HG03439 (cell line): Measurements from ENCODE around the gene NCBP3.

Source experiments
- ATAC-seq: cut with Tn5 transposase; IDR thresholded peaks from one replicate; pipeline ENCODE4 v1.9.1; 2021; ENCODE audit warnings: mild to moderate bottlenecking, moderate library complexity; ENCODE audit not compliant: unreplicated experiment

The NCBP3 gene

DNA sequence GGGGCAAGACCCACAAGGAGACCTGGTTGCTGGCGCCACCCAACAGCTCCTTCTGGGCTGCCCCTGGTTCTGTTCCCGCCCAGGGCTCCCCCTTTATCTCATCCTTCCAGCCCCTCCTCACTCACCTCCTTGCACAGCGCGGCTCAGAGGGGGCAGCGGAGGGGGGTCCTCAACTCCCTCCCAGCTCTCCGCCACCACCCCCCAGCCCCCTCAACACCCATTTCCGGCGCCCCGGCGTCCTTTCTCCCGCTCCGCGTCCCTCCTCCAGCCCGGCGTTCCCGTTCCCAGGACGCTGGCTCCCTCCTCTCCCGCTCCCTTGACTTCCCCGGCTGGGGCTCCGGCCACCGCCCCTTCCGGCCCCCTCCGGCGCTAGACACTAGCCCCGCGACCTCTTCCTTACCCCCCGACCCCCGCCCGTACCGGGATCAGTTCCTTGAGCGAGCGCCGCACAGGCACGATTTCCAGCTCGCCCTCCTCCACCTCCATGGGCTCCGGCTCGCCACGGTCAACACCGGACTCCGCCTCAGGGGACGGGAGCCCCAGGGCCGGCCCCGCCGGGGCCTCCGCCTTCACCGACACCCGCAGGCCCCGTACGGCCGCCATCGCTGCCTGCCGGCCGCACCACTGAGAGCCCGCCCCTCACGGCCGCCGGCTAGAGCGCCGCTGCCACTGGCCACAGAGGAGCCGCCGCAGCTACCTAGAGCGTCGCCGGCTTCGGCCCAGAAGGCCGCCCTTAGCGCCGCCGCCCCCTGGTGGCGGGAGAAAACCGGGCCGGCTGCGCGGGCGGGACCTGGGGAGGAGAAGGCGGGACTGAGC lies at the start of gene NCBP3:
Gene NCBP3 (minus strand): TSS at position 626 of the 816 bp plus-strand sequence. CDS start 23 bp downstream, at position 603.
- peak; percentile 96 for ATAC-seq

DNA sequence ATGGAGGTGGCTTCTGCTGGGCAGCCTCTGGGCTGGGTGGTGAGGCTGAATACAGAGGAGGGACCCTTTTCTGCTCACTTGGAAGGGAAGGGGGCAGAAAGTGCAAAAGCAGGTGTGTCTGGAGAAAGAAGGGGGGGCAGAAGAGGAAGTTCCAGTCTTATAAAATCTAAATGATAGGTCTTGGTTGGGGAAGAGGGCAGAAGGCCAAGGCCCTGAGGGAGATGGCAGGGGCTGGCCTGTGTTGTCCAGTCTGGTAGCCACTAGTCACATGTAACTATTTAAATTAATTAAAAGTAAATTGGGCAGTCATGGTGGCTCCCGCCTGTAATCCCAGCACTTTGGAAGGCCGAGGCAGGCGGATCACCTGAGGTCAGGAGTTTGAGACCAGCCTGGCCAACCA lies 49.3 kb upstream of the NCBP3 start:
- no peak for ATAC-seq

- ATAC-seq = no peak
These were observed 48.9 kb upstream of the NCBP3 start for GRCh38 chr17:3894911-3895343.

DNA sequence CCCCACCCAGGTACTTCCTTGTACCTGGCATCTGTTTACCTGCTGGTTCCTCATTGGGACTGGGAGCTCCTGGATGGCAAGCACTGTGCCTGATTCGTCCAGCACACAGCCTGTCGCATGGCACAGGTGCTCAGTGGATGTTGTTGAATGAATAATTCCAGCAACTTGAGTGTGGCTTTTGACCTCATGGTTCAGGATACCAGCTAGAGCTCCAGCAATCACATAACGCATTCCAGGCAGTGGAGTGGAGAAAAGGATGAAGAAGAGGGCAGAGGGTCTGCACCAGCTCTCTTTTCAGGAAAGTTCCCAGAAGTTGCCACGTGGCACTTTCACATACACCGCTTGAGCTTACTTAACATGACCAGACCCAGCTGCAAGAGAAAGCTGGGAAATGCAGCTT lies 48.1 kb upstream of the NCBP3 start:
- ATAC-seq = no peak

GRCh38 chr17:3893720-3894116 lies 47.7 kb upstream of the NCBP3 start:
- ATAC-seq = no peak

- ATAC-seq = peak; percentile 74
These were observed 47.1 kb upstream of the NCBP3 start, which contains the start of gene CAMKK1 for GRCh38 chr17:3893003-3893719. Gene CAMKK1 (minus strand): TSS chr17:3893053. CDS start chr17:3885687, 7,366 bp downstream.

DNA sequence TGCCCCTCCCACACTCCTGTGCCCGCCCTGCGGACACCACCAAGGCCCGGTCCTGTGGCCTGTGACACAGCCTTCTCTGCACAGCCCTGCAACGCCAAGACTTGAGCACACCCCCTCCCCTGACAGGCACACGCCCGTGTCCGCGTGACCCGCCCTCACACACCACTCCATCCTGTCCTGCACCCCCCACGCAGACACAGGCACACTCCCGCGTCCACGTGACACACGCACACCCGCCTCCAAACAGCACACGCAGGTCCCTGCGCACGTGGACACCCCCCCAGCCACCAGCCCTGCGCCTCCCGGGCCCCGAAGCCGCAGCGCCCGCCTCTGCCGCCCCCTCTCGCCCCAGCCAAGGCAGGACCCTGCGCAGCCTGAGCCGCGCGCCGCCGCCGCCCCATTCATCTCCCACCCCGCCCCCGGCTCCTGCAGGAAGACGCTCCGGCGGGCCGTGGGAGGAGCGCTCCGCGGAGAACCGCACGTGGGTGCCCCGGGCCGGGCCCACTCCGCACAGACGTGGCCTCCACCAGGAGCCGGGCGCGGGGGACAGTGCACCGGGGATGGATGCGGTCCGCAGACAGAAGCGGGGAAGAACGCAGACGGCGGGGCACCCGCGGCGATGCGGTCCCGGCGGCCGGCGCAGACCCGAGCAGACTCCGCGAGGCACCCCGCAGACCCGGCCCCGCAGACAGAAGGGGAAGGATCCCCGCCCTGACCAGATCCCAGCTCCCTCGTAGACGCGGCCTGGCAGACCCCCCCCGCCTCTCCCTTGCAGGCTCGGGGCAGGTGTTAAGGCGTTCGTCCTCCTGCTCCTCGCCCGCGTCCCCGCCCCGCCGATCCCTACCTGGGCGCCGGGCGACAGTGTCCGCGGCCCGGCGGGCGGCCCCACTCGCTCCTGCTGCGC lies 46.3 kb upstream of the NCBP3 start:
- peak; percentile 18 for ATAC-seq

- no peak for ATAC-seq
These were observed 45.6 kb upstream of the NCBP3 start for GRCh38 chr17:3891626-3892094.

- ATAC-seq = no peak
These were observed 44.8 kb upstream of the NCBP3 start for GRCh38 chr17:3890878-3891219.

DNA sequence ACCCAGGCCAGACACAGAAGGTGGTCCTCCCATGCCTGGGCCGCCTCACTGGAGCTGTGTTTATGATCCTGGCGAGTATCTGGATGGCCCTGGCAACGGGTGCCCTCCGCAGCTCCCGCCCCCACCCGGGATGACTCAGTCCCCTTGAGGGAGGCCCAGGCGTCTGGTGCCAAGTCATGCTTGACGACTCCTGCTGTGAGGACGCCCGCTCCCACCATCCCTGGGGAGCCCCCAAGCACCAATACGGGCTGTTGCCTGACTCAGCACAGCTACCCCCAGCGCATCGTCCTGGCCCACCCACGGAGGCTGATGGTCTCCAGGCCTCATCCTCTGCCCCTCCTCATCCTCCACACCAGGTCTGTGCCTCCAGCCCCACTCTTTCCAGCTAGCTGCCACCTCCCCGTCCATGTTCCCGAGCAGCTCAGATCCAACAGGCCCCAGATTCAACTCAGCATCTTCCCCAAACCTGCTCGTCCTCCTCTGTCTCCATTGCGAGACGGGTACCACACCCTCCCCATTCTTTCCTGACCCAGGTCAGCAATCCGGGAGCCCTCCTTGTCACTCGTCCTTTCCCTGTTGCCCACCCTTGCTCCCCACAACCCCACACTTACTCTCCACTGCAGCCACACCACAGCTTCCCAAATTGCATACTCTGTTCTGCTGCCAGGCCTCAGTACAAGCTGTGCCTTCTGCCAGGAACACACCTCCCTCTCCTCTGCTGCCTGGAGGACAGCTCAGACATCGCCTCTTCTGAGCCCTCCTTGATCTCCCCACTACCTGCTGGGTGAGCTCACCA lies 44.2 kb upstream of the NCBP3 start:
- no peak for ATAC-seq

DNA sequence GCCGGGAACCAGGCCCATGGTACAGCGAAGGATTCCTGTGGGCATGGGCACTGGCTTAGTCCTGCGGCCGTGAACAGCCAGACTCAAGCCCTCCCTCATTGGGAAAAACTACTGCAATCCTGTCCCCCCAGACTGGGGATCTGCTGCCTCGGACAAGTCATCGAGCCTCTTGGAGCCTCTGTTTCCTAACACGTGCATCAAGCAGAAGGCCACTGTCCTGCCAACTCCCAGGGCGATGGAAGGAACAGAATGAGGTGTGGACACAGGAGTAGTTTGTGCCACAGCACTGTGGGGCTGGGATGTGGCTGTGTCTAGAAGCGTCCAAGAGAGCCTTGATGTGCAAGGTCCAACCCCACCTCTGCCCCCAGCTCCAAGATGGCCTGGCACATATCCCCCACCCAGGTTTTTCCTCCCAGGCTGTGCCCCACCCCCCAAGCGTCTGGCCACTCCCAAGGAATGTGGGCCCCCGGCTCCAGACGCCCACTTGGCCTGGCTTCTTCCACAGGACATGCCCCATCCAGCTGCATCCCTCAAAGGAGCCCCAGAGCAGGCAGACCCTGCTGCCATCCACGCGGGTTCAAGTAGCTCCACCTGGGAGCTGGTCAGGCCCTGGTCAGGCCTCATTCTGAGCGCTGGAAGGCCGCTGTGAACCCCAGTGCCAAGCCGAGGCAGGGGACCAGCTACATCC lies 43.4 kb upstream of the NCBP3 start:
- no peak for ATAC-seq

GRCh38 chr17:3888343-3889171 lies 42.5 kb upstream of the NCBP3 start:
- no peak for ATAC-seq

DNA sequence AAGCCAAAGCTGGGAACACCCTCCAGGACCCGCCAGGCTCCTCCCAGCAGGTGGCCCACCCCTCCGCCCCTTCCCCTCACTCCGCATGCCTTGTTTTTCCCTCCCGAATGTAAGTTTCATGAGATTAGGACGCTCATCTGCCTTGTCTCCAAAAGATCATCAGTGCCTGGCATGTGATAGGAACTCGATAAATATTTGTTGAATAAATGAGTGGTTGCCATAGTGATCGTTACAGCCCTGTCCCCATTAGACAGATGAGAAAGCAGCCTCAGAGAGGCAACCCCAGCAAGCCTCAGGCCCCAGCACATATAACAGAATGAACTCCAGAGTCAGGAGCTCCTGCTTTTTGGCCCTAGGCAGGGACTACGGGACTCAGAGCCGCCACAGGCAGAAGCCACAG lies 41.8 kb upstream of the NCBP3 start:
- no peak for ATAC-seq

DNA sequence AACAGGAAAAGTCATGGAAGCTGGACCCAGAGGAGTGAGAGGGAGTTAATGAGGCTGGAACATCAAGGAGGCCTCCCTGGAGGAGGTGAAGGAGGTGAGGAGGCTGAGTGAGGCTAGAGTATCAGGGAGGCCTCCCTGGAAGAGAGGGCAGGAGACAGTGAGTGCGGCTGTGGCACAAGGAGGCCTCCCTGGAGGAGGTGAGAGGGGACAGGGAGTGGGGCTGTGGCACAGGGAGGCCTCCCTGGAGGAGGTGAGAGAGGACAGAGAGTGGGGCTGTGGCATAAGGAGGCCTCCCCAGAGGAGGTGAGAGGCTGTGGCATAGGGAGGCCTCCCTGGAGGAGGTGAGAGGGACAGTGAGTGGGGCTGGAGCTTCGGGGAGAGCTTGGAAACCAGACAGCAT lies 41.3 kb upstream of the NCBP3 start:
- ATAC-seq = no peak

GRCh38 chr17:3886776-3887175 lies 40.7 kb upstream of the NCBP3 start:
- ATAC-seq = no peak

GRCh38 chr17:3885970-3886369 lies 39.9 kb upstream of the NCBP3 start:
- no peak for ATAC-seq

DNA sequence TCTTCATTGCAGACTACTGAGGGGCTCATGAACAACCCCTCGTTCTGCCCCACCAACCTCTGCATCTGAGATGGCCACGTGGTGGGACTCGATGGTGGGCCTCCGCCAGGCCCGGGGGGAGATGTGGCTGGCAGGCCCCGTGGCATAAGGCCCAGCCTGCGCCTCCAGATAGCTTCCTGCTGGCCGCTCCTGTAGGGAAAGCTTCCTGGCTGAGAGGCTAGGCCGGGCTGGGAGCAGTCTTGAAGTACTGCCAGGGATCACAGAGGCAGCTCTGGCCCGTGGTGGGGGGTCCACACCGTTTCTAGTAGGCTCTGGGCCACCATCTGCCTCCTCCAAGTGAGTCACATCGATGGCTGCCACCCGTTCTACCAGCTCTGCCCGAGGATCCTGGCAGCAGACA lies 39.2 kb upstream of the NCBP3 start:
- ATAC-seq = no peak

GRCh38 chr17:3884188-3884587 lies 38.1 kb upstream of the NCBP3 start:
- ATAC-seq = no peak

- ATAC-seq = no peak
These were observed 36.2 kb upstream of the NCBP3 start for GRCh38 chr17:3882276-3882675.
